ENCODE data around the gene BANF2. TPM values are rescaled to one million over a fixed set of nuclear protein-coding genes. Genes with fewer than 3 reads are reported as not detected.

Gene BANF2
- total and polyA plus RNA-seq, 2 of the 4 experiments (the other 2 are of a cell fraction): not detected

GRCh38 chr20:17723301-17723691 lies 23.5 kb downstream of the BANF2 start:
- ATAC-seq (ENCODE audit: low read depth): no peak
- Histone ChIP-seq H2BK5ac (ENCODE audit: low read depth, low read length, poor library complexity, severe bottlenecking) (no peak overlapping the region), H4K8ac (ENCODE audit: low read depth in 2 of 2, low read length in 2 of 2) (no peak overlapping the region), H3K23ac (ENCODE audit: low read depth, low read length) (no peak overlapping the region), H3K27ac (ENCODE audit: insufficient read depth, low read length) (no peak overlapping the region), H3K4me3 (ENCODE audit: insufficient read depth, low read depth, low read length) (no peak overlapping the region), H2BK20ac (ENCODE audit: low read depth, low read length) (no peak overlapping the region), H3K9ac (ENCODE audit: low read depth, low read length) (no peak overlapping the region), H4K5ac (ENCODE audit: low read depth, low read length) (no peak overlapping the region), H3K79me1 (ENCODE audit: low read depth in 1 of 2, low read length in 2 of 2) (no peaks in the 10 kb centered on the region), H3K4me2 (ENCODE audit: low read depth, low read length) (no peak overlapping the region), H3K4me1 (ENCODE audit: control insufficient read depth, insufficient read depth, low read length) (0 out of 2 replicates have a peak, but pooled peaks cover 2% of the 10 kb centered on the region), H4K91ac (ENCODE audit: insufficient read depth, low read depth, low read length) (no peak overlapping the region), H2AFZ (replicated peaks; ENCODE audit: low read length, poor library complexity) (no peak overlapping the region), H2BK120ac (ENCODE audit: low read depth, low read length) (no peak overlapping the region), H3K9me1 (ENCODE audit: insufficient read depth, low read length) (no peaks in the 10 kb centered on the region; the same call in 1 of the 2 replicates), H3K18ac (ENCODE audit: low read depth, low read length) (no peak overlapping the region), H3K4ac (ENCODE audit: low read depth, low read length) (no peak overlapping the region), H2AK9ac (replicated peaks; ENCODE audit: low read depth, low read length, poor library complexity) (no peak overlapping the region), H3K36me3 (ENCODE audit: control insufficient read depth, insufficient read depth, low read length) (no peaks in the 10 kb centered on the region), H3K56ac (ENCODE audit: extremely low read depth, insufficient read depth, low read length) (no peak overlapping the region), H3K14ac (replicated peaks; ENCODE audit: low read depth, low read length) (no peak overlapping the region), H2AK5ac (ENCODE audit: low read depth, low read length) (no peak overlapping the region), H2BK15ac (ENCODE audit: low read depth, low read length) (no peak overlapping the region), H4K20me1 (ENCODE audit: insufficient read depth, low read length) (no peaks in the 10 kb centered on the region), H3K27me3 (ENCODE audit: control insufficient read depth, insufficient read depth, low read length) (peaks cover 20% of the 10 kb centered on the region), H3K9me3 (ENCODE audit: control insufficient read depth, insufficient read depth, low read length) (no peaks in the 10 kb centered on the region)
- in situ Hi-C loops (cut with MboI; ENCODE audit: low sequenced_read_pairs): no loop called here
- TF ChIP-seq POLR2A (IDR thresholded peaks at IDR 0.05; ENCODE audit: low read depth, low read length) (no peak), USF2 (IDR thresholded peaks at IDR 0.05; ENCODE audit: low read depth, low read length) (no peak), MAFK (IDR thresholded peaks at IDR 0.05; ENCODE audit: low read depth, low read length) (no peak), CTCF (conservative IDR thresholded peaks at IDR 0.05; ENCODE audit: low read depth, low read length) (no peak), FOS (IDR thresholded peaks at IDR 0.05; ENCODE audit: low read depth, low read length) (no peak), MXI1 (IDR thresholded peaks at IDR 0.05; ENCODE audit: borderline replicate concordance, low read depth, low read length) (no peak), RFX5 (IDR thresholded peaks at IDR 0.05; ENCODE audit: low read depth, low read length) (no peak), SMC3 (IDR thresholded peaks at IDR 0.05; ENCODE audit: low read depth, low read length) (no peak), MAZ (IDR thresholded peaks at IDR 0.05; ENCODE audit: borderline replicate concordance, low read depth, low read length) (no peak), BHLHE40 (IDR thresholded peaks at IDR 0.05; ENCODE audit: low read depth, low read length) (no peak), ELK1 (IDR thresholded peaks at IDR 0.05; ENCODE audit: borderline replicate concordance, low read depth, low read length) (no peak)
- intact Hi-C loops (cut with micrococcal nuclease): no loop called here
- ChIA-PET POLR2A (ENCODE audit: unreplicated experiment) (no interaction called here), CTCF (no interaction called here)
- dilution Hi-C loops (cut with HindIII; ENCODE audit: low sequenced_read_pairs, unreplicated experiment): no loop called here
- WGBS, 2 experiments (ENCODE audit: extremely low coverage in 2 of 2, insufficient read length in 1 of 2): 67% methylated on average over 2 of the region's 5 CpGs; no CpG with 5 or more reads in 1 of the 2 experiments
- DNase-seq: no peak
- BruUV-seq (replicated peaks): no TSS peak

All from IMR-90 (cell line).